T-helper 1 cell treated with Interleukin-12 subunit alpha and Interleukin-12 subunit beta and Interleukin-4 antibody, amounts not matched to agents 30 ng/mL and 1 ng/mL, for 36 hours (primary cell): ENCODE measurements around the gene SYNDIG1. TPM values are rescaled to one million over a fixed set of nuclear protein-coding genes. Genes with fewer than 3 reads are reported as not detected.
"Not testable (repeated sequence)": the region's sequence is repeated elsewhere in the genome, so short reads cannot be mapped to it uniquely, and the experiment has no call there.

Source experiments
- intact Hi-C: fragments of 100-400 bp; cut with micrococcal nuclease; formaldehyde crosslinking; loops from one replicate; pipeline ENCODE4 v1.15.1; 2024
- total RNA-seq: library from RNA; stranded (reverse); gene quantifications from 2 replicates; pipeline ENCODE4 v1.2.3, GENCODE V29; 2022

The SYNDIG1 gene
- total RNA-seq, 1 donor from 2014 or later: not detected

GRCh38 chr20:24608926-24609667 lies 139.7 kb downstream of the SYNDIG1 start:
- intact Hi-C loops: no loop called here

GRCh38 chr20:24609757-24610156 lies 140.3 kb downstream of the SYNDIG1 start:
- intact Hi-C loops: no loop called here

- intact Hi-C loops: no loop called here
Observed at GRCh38 chr20:24610341-24611115, 141.1 kb downstream of the SYNDIG1 start.

GRCh38 chr20:24611360-24612140 lies 142.1 kb downstream of the SYNDIG1 start:
- intact Hi-C loops: no loop called here

GRCh38 chr20:24612799-24613775 lies 143.7 kb downstream of the SYNDIG1 start:
- intact Hi-C loops: no loop called here

- intact Hi-C loops: no loop called here
Observed at GRCh38 chr20:24614341-24614740, 144.9 kb downstream of the SYNDIG1 start.

GRCh38 chr20:24615353-24615752 lies 145.9 kb downstream of the SYNDIG1 start:
- intact Hi-C loops: no loop called here

- intact Hi-C loops: no loop called here
Observed at GRCh38 chr20:24616258-24617079, 147.0 kb downstream of the SYNDIG1 start.

GRCh38 chr20:24617080-24617432 lies 147.6 kb downstream of the SYNDIG1 start:
- intact Hi-C loops: no loop called here

GRCh38 chr20:24617757-24618450 lies 148.5 kb downstream of the SYNDIG1 start:
- intact Hi-C loops: no loop called here

- intact Hi-C loops: no loop called here
Observed at GRCh38 chr20:24618739-24619138, 149.3 kb downstream of the SYNDIG1 start.

- intact Hi-C loops: no loop called here
Observed at GRCh38 chr20:24619212-24619611, 149.8 kb downstream of the SYNDIG1 start.

- intact Hi-C loops: no loop called here
Observed at GRCh38 chr20:24620937-24621519, 151.6 kb downstream of the SYNDIG1 start.

GRCh38 chr20:24622856-24623255 lies 153.4 kb downstream of the SYNDIG1 start:
- intact Hi-C loops: no loop called here

- intact Hi-C loops: not testable (repeated sequence)
Observed at GRCh38 chr20:24626141-24626540, 156.7 kb downstream of the SYNDIG1 start.

- intact Hi-C loops: no loop called here
Observed at GRCh38 chr20:24627291-24627690, 157.9 kb downstream of the SYNDIG1 start.

- intact Hi-C loops: no loop called here
Observed at GRCh38 chr20:24627926-24628325, 158.5 kb downstream of the SYNDIG1 start.

GRCh38 chr20:24628985-24629384 lies 159.6 kb downstream of the SYNDIG1 start:
- intact Hi-C loops: no loop called here

GRCh38 chr20:24629668-24630067 lies 160.2 kb downstream of the SYNDIG1 start:
- intact Hi-C loops: no loop called here
